ENCODE measurements around the gene TNPO1. TPM values are rescaled to one million over a fixed set of nuclear protein-coding genes. Genes with fewer than 3 reads are reported as not detected.

The TNPO1 gene
- polyA plus RNA-seq, 3 donors: 98.7 to 107 (median 106) TPM

Other genes with a start within 250 kb of the TNPO1 start
- gene FCHO2, start 139.4 kb downstream of the TNPO1 start, polyA plus RNA-seq (ENCODE audit: insufficient read length in 3 of 3): 10 to 100 TPM; 30.1 to 30.8 (median 30.8) TPM